ENCODE measurements around the gene FHOD3.

- TF ChIP-seq CTCF (IDR thresholded peaks at IDR 0.05), result no peak
- TF ChIP-seq POLR2A (IDR thresholded peaks at IDR 0.05), result no peak
Measured at GRCh38 chr18:36337679-36338402, 40.3 kb downstream of the FHOD3 start.
